GM21360 (cell line): ENCODE measurements around the gene TRPV5.

ENCODE experiments used
- ATAC-seq: cut with Tn5 transposase; IDR thresholded peaks from one replicate; pipeline ENCODE4 v1.9.1; 2021; ENCODE audit warnings: mild to moderate bottlenecking, moderate library complexity; ENCODE audit not compliant: unreplicated experiment

TRPV5 gene

GRCh38 chr7:142872106-142872675 lies 61.4 kb downstream of the TRPV5 start:
- no peak for ATAC-seq

DNA sequence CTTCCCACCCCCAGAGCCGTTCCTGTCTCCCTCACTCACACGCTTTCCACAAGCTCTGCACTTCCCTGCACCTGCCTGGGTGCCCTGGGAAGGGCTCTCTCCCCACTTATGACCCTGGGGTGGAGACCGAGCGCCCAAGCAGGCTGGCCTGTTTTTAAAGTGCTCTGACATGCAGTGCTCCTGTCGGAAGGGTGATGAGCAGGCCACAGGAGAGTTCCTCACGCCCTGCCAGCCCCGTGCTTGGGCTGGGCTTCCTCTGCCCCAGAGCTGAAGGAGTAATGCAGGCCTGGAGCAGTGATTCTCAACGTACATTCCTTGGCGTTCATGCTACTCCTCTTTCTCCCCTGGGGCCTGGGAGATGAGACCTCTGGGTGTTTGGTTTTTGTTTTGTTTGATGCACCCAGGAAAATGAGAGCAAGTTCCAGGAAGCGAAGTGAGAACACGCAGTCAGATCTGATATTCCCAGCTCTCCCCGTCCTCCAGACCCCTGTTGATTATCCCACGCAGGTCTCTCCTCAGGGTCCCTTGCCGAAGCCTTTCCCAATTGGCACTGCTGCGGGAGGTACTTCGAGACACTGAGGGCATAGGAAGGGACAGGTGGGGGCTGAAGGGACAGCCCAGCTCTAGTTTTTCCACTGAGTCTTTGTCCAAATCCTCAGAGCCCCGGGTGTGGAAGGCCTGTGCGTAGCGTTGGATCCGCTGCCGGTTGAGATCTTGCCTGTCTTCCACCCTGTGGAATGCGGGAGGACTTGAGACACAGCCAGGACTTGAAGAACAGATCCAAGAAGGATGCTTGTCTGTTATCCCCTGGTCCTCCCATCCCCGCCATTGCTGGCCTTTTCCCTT lies 62.1 kb downstream of the TRPV5 start:
- no peak for ATAC-seq

GRCh38 chr7:142870566-142871259 lies 62.8 kb downstream of the TRPV5 start:
- no peak for ATAC-seq

GRCh38 chr7:142870147-142870559 lies 63.4 kb downstream of the TRPV5 start:
- ATAC-seq: no peak

GRCh38 chr7:142869434-142869833 lies 64.1 kb downstream of the TRPV5 start:
- no peak for ATAC-seq

DNA sequence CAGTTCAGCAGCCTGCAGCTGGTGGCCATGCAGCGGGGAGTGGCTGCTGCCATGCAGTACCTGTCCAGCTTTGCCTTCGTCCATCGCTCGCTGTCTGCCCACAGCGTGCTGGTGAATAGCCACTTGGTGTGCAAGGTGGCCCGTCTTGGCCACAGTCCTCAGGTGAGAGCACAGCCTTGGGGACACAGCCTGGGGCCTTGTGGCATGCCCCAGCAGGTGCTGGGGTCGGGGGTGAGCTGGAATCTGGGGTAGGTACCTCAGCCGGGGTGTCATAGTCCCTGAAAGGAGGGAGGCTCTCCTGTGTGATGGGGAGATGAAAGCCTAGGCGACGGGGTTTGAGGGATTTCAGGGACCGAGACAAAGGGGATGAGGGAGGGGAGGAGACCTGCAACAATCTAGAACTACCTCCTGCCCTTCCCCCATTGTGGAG lies 64.5 kb downstream of the TRPV5 start:
- ATAC-seq: no peak

GRCh38 chr7:142868188-142868985 lies 65.2 kb downstream of the TRPV5 start:
- no peak for ATAC-seq

DNA sequence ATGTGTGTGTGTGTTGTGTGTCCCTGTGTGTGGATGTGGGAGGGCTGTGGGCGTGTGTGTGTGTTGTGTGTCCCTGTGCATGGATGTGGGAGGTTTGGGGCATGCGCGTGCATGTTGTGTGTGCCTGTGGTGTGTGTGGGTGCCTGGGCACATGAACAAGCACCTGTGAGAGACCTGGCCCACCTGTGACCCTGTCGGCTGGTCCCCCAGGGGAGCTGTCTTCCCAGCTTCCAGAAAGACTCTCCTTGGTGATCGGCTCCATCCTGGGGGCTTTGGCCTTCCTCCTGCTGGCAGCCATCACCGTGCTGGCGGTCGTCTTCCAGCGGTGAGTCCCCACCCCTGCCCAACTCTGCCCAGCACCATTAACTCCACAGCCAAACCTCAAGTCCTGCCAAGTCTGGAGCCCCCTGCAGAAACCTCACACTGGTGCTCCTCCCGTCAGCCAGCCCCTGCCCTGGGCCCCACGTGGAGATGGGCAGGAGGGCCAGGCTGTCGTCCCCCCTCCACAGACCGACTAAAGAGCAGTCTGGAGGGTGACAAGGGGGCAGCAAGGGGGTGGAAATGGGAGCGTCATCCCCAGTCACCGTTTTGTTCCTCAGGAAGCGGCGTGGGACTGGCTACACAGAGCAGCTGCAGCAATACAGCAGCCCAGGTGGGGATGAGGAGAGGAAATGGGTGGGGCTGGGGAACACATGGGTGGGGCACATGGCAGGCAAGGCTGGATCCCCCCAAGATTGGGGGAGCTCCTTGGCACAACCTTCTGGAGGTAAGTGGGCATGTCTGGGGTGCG lies 66.0 kb downstream of the TRPV5 start:
- ATAC-seq: no peak

DNA sequence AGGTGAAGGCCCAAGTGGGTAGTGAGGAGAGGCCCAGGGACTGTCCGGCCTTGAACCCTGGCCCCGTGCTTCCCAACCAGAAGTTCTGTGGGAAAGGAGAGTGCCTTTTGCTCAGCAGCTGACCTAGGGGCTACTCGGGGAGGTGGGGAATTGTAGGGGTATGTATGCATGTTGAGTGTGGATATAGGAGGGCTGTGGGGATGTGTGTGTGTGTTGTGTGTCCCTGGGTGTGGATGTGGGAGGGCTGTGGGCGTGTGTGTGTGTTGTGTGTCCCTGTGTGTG lies 66.5 kb downstream of the TRPV5 start:
- ATAC-seq: no peak

GRCh38 chr7:142866361-142867096 lies 67.0 kb downstream of the TRPV5 start:
- no peak for ATAC-seq

- no peak for ATAC-seq
These were observed 67.8 kb downstream of the TRPV5 start for GRCh38 chr7:142865766-142866165.

GRCh38 chr7:142864980-142865747 lies 68.4 kb downstream of the TRPV5 start:
- no peak for ATAC-seq

DNA sequence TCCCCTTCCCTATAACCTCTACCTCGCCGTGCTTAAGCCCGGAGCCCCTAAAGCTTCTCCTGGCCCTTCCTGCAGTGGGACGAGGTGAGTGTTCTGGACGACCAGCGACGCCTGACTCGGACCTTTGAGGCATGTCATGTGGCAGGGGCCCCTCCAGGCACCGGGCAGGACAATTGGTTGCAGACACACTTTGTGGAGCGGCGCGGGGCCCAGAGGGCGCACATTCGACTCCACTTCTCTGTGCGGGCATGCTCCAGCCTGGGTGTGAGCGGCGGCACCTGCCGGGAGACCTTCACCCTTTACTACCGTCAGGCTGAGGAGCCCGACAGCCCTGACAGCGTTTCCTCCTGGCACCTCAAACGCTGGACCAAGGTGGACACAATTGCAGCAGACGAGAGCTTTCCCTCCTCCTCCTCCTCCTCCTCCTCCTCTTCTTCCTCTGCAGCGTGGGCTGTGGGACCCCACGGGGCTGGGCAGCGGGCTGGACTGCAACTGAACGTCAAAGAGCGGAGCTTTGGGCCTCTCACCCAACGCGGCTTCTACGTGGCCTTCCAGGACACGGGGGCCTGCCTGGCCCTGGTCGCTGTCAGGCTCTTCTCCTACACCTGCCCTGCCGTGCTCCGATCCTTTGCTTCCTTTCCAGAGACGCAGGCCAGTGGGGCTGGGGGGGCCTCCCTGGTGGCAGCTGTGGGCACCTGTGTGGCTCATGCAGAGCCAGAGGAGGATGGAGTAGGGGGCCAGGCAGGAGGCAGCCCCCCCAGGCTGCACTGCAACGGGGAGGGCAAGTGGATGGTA lies 69.5 kb downstream of the TRPV5 start:
- no peak for ATAC-seq

DNA sequence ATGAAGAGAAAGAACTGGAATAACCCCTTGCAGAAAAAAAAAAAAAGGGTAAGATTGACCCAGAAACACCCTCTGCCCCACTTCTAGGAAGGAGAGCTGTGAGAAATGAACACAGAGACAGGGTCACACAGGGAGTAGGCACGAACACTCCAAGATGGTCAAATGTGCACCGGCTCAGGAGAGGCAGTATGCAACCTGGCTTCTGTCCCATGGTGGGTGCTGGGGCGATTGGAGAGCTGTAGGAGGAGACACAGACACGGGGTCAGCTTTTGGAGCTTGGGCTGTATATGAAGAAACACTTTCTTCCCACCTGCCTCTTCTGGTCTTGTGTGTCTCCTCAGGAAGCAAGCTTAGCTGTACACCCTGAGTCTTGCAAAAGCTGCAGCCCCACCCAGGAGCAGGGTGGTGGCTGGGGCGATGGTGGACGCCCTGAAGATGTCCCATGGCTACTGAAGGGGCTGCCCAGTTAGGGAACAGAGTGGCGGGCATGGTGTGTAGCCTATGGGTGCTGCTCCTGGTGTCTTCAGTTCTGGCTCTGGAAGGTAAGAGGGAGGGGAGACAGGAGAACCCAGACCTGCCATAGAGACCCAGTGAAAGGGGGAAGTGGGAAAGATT lies 70.7 kb downstream of the TRPV5 start:
- no peak for ATAC-seq

DNA sequence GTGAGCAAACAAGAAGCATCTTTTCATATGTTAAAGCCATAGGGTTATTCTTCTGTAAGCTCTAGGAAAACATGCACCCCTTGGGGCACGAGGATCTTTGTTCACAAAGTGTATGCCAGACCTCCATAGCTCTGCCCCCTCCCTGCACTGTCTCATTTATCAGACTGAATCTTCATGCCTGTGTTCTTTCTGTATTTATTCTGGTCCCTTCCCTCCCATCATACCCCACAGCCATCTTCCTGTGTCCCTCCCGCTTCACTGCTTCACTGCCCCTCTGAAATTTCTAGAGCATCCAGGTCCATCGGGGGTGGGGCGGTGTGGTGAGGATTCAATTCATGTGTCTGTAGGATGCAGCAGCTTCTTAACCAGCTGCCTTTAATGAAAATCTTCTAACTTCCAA lies 71.2 kb downstream of the TRPV5 start:
- ATAC-seq: no peak

DNA sequence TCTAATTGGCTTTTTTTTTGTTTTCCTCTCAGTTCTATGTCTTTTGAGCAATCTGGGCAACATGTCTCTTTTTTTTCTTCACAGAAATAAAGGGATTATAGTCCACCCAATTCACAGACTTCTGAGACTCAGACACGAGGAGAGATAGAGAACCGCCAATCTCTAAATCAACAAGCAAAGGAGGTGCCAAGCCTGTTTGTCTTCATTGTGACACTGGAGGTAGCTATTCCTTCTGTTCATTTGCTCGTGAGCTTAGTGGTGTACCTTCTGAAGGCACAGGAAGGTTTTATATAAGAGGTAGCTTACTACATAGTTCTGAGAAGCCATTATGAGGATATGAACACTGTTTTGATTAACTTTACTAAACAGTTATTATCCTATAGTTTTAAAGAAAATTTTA lies 72.6 kb downstream of the TRPV5 start:
- no peak for ATAC-seq

DNA sequence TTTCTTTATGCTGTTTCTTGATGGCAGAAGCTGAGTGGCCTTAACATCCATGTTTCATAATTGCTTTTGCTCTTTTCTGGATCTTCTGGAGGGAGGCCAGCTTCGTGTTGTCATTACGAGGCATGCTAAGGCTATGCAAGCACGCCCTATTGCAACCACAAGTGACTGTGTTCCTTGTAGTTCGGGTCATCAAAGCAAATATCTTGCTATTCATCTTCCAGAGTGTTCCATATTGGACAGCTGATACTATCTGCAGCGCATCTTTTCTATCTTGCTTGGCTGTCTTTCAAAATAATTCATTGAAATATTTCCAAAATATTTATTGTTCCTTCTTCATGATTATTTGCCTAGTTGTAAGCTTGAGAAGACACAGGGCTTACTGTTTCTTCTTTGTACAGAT lies 73.7 kb downstream of the TRPV5 start:
- ATAC-seq: no peak

DNA sequence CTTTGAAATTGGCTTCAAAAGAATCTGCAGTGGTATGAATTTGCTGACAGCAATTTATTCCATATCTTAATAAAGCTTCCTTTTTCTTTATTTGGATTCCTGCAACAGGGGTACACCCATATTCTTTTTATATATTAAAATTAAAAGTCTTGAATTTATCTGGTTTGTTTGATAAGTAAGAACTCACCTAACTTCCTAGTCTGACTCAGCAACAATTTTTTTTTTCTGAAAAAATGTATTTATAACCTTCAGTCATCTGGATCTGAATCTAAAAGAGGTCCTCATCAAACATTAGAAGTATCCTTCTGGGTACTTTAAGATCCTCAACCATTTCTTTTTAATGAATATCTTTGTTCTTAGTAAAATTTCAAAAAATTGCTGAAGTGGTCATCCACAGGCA lies 74.1 kb downstream of the TRPV5 start:
- no peak for ATAC-seq
